ENCODE results near the gene GSC2.
"Not testable (repeated sequence)": the region's sequence is repeated elsewhere in the genome, so short reads cannot be mapped to it uniquely, and the experiment has no call there.

The GSC2 gene

GRCh38 chr22:19178065-19178656 lies 28.1 kb upstream of the GSC2 start:
- DNase-seq = no peak

- no peak for DNase-seq
Observed at GRCh38 chr22:19177164-19178064, 27.3 kb upstream of the GSC2 start.

GRCh38 chr22:19176732-19177131 lies 26.6 kb upstream of the GSC2 start:
- DNase-seq = no peak

GRCh38 chr22:19176175-19176643 lies 26.1 kb upstream of the GSC2 start:
- DNase-seq = no peak

- DNase-seq = no peak
Observed at GRCh38 chr22:19175602-19176174, 25.6 kb upstream of the GSC2 start.

GRCh38 chr22:19175026-19175601 lies 25.0 kb upstream of the GSC2 start:
- no peak for DNase-seq

- DNase-seq = no peak
Observed at GRCh38 chr22:19174106-19175025, 24.3 kb upstream of the GSC2 start.

GRCh38 chr22:19173047-19174035 lies 23.2 kb upstream of the GSC2 start:
- DNase-seq = no peak

- DNase-seq = no peak
Observed at GRCh38 chr22:19172213-19173046, 22.3 kb upstream of the GSC2 start.

- no peak for DNase-seq
Observed at GRCh38 chr22:19169947-19170318, 19.8 kb upstream of the GSC2 start.

- DNase-seq = no peak
Observed at GRCh38 chr22:19169002-19169946, 19.2 kb upstream of the GSC2 start.

- DNase-seq = no peak
Observed at GRCh38 chr22:19168088-19168890, 18.2 kb upstream of the GSC2 start.

- no peak for DNase-seq
Observed at GRCh38 chr22:19167106-19167869, 17.2 kb upstream of the GSC2 start.

- DNase-seq = no peak
Observed at GRCh38 chr22:19166421-19166820, 16.3 kb upstream of the GSC2 start.

- no peak for DNase-seq
Observed at GRCh38 chr22:19164425-19164824, 14.3 kb upstream of the GSC2 start.

- not testable (repeated sequence) for DNase-seq
Observed at GRCh38 chr22:19158649-19159048, 8.6 kb upstream of the GSC2 start.

GRCh38 chr22:19156109-19156508 lies 6.0 kb upstream of the GSC2 start:
- not testable (repeated sequence) for DNase-seq
